ENCODE results near the gene ZNF598. TPM values are rescaled to one million over a fixed set of nuclear protein-coding genes. Genes with fewer than 3 reads are reported as not detected.

The ZNF598 gene
- total and polyA plus RNA-seq, 2 of the 13 experiments (the other 11 are each of a cell fraction or from before 2014, with no cell fraction given): 13.5 to 14.2 TPM

GRCh38 chr16:1990351-1991134, 19.1 kb downstream of the ZNF598 start (continued):
- TF ChIP-seq DMTF1 (CRISPR knock-in tag; IDR thresholded peaks at IDR 0.05): no peak
- TF ChIP-seq ZSCAN22 (CRISPR knock-in tag; IDR thresholded peaks at IDR 0.05): no peak
- TF ChIP-seq TIGD3 (CRISPR knock-in tag; IDR thresholded peaks at IDR 0.05; ENCODE audit: borderline replicate concordance): no peak
- TF ChIP-seq PAX8 (CRISPR knock-in tag; IDR thresholded peaks at IDR 0.05; ENCODE audit: borderline replicate concordance): no peak
- no peak for TF ChIP-seq PCBP2 (optimal IDR thresholded peaks at IDR 0.05; ENCODE audit: low read depth, low read length, poor library complexity, severe bottlenecking)
- TF ChIP-seq E2F5 (CRISPR knock-in tag; conservative IDR thresholded peaks at IDR 0.05): no peak
- TF ChIP-seq ZNF432 (CRISPR knock-in tag; IDR thresholded peaks at IDR 0.05; ENCODE audit: borderline replicate concordance): no peak
- no peak for TF ChIP-seq ZNF672 (CRISPR knock-in tag; IDR thresholded peaks at IDR 0.05)
- no peak for TF ChIP-seq ZNF605 (CRISPR knock-in tag; IDR thresholded peaks at IDR 0.05)
- TF ChIP-seq ATF7-NPFF (CRISPR knock-in tag; IDR thresholded peaks at IDR 0.05; ENCODE audit: low read depth): no peak
- no peak for TF ChIP-seq KLF6 (CRISPR knock-in tag; IDR thresholded peaks at IDR 0.05)
- TF ChIP-seq ZNF780A (CRISPR knock-in tag; IDR thresholded peaks at IDR 0.05): no peak
- no peak for TF ChIP-seq ZNF337 (CRISPR knock-in tag; IDR thresholded peaks at IDR 0.05; ENCODE audit: borderline replicate concordance, low read depth)
- TF ChIP-seq RXRA (CRISPR knock-in tag; IDR thresholded peaks at IDR 0.05): peak; percentile 41; the same call in 1 of the 2 replicates
- no peak for TF ChIP-seq CEBPB (IDR thresholded peaks at IDR 0.05; ENCODE audit: borderline replicate concordance, low read depth, low read length)
- 0 out of 2 replicates have a peak, but pooled peaks have one; percentile 2 for TF ChIP-seq YEATS4 (CRISPR knock-in tag; IDR thresholded peaks at IDR 0.05; ENCODE audit: borderline replicate concordance)
- TF ChIP-seq ZNF850 (CRISPR knock-in tag; conservative IDR thresholded peaks at IDR 0.05): no peak
- no peak for TF ChIP-seq ZNF207 (IDR thresholded peaks at IDR 0.05; ENCODE audit: borderline replicate concordance)
- TF ChIP-seq, protein P1, sequence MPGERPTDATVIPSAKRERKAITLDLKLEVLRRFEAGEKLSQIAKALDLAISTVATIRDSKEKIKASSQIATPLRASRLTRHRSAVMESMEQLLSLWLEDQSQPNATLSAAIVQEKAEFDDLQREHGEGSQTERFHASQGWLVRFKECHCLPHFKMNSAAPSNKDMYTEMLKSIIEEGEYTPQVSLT (CRISPR knock-in tag; IDR thresholded peaks at IDR 0.05; ENCODE audit: borderline replicate concordance, low read depth): no peak
- no peak for TF ChIP-seq HNRNPH1 (optimal IDR thresholded peaks at IDR 0.05; ENCODE audit: low read depth, low read length)
- TF ChIP-seq ZNF235 (CRISPR knock-in tag; IDR thresholded peaks at IDR 0.05; ENCODE audit: borderline replicate concordance): no peak
- no peak for TF ChIP-seq RELA (CRISPR knock-in tag; IDR thresholded peaks at IDR 0.05)
- TF ChIP-seq, protein P2, sequence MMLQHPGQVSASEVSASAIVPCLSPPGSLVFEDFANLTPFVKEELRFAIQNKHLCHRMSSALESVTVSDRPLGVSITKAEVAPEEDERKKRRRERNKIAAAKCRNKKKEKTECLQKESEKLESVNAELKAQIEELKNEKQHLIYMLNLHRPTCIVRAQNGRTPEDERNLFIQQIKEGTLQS (CRISPR knock-in tag; IDR thresholded peaks at IDR 0.05): peak; percentile 45; the same call in 1 of the 2 replicates
- TF ChIP-seq HIVEP1 (CRISPR knock-in tag; IDR thresholded peaks at IDR 0.05): 0 out of 2 replicates have a peak, but pooled peaks have one; percentile 43
- TF ChIP-seq PAF1 (CRISPR knock-in tag; IDR thresholded peaks at IDR 0.05): no peak
- TF ChIP-seq SALL2 (CRISPR knock-in tag; IDR thresholded peaks at IDR 0.05): no peak

Data from HepG2 (cell line).